ENCODE data around the gene IL17RA.

IL17RA gene

GRCh38 chr22:17097062-17097461 lies 12.3 kb downstream of the IL17RA start:
- no CpG with 5 or more reads among the region's 6 CpGs for WGBS (ENCODE audit: insufficient coverage, insufficient read length)
- H3K4me3 ChIP-seq (ENCODE audit: low read length): no peak overlapping the region
- H3K36me3 ChIP-seq (ENCODE audit: control insufficient read depth, insufficient read depth, low read length): no peaks in the 10 kb centered on the region
- H3K9me3 ChIP-seq (ENCODE audit: control insufficient read depth, insufficient read depth, low read length): no peaks in the 10 kb centered on the region
- no peak overlapping the region for H3K27ac ChIP-seq (ENCODE audit: low read length)
- DNase-seq (ENCODE audit: low read depth, low spot score): no peak
- no peaks in the 10 kb centered on the region for H3K27me3 ChIP-seq (ENCODE audit: control insufficient read depth, insufficient read depth, low read length)
- H3K4me1 ChIP-seq (ENCODE audit: control insufficient read depth, insufficient read depth, low read length): no peaks in the 10 kb centered on the region

DNA sequence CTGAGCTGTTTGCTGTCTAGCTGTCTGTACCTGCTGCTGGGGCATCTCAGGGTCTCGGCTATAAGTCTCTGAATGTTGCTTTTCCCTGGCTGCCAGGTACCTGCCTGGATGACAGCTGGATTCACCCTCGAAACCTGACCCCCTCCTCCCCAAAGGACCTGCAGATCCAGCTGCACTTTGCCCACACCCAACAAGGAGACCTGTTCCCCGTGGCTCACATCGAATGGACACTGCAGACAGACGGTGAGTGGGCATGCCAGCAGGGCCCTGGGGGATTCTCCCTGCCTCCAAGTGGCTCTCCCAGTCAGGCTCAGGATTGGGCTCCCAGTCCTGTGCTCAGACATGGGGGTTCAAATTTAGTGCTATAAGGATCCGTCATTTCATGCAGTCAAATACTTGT lies 12.9 kb downstream of the IL17RA start:
- Histone ChIP-seq H3K4me3 (ENCODE audit: low read length) (no peak overlapping the region), H3K27ac (ENCODE audit: low read length) (no peak overlapping the region), H3K27me3 (ENCODE audit: control insufficient read depth, insufficient read depth, low read length) (no peaks in the 10 kb centered on the region), H3K4me1 (ENCODE audit: control insufficient read depth, insufficient read depth, low read length) (no peaks in the 10 kb centered on the region), H3K36me3 (ENCODE audit: control insufficient read depth, insufficient read depth, low read length) (no peaks in the 10 kb centered on the region), H3K9me3 (ENCODE audit: control insufficient read depth, insufficient read depth, low read length) (no peaks in the 10 kb centered on the region)
- no peak for DNase-seq (ENCODE audit: low read depth, low spot score)
- WGBS (ENCODE audit: insufficient coverage, insufficient read length): no CpG with 5 or more reads among the region's 6 CpGs

GRCh38 chr22:17098379-17098819 lies 13.6 kb downstream of the IL17RA start:
- WGBS (ENCODE audit: insufficient coverage, insufficient read length): no CpG with 5 or more reads among the region's 7 CpGs
- Histone ChIP-seq H3K4me1 (ENCODE audit: control insufficient read depth, insufficient read depth, low read length) (no peaks in the 10 kb centered on the region), H3K27ac (ENCODE audit: low read length) (no peak overlapping the region), H3K4me3 (ENCODE audit: low read length) (no peak overlapping the region), H3K36me3 (ENCODE audit: control insufficient read depth, insufficient read depth, low read length) (no peaks in the 10 kb centered on the region), H3K27me3 (ENCODE audit: control insufficient read depth, insufficient read depth, low read length) (no peaks in the 10 kb centered on the region), H3K9me3 (ENCODE audit: control insufficient read depth, insufficient read depth, low read length) (no peaks in the 10 kb centered on the region)
- DNase-seq (ENCODE audit: low read depth, low spot score): no peak

- no peaks in the 10 kb centered on the region; the same call in 1 of the 2 replicates for H3K4me1 ChIP-seq (ENCODE audit: control insufficient read depth, insufficient read depth, low read length)
- H3K27me3 ChIP-seq (ENCODE audit: control insufficient read depth, insufficient read depth, low read length): no peaks in the 10 kb centered on the region
- DNase-seq (ENCODE audit: low read depth, low spot score): no peak
- H3K9me3 ChIP-seq (ENCODE audit: control insufficient read depth, insufficient read depth, low read length): no peaks in the 10 kb centered on the region
- no peak overlapping the region for H3K4me3 ChIP-seq (ENCODE audit: low read length)
- H3K36me3 ChIP-seq (ENCODE audit: control insufficient read depth, insufficient read depth, low read length): no peaks in the 10 kb centered on the region
- no peak overlapping the region for H3K27ac ChIP-seq (ENCODE audit: low read length)
- WGBS (ENCODE audit: insufficient coverage, insufficient read length): no CpG with 5 or more reads among the region's 6 CpGs
Observed at GRCh38 chr22:17100621-17101020, 15.8 kb downstream of the IL17RA start.

- no peak overlapping the region for H3K4me3 ChIP-seq (ENCODE audit: low read length)
- no peaks in the 10 kb centered on the region; the same call in 1 of the 2 replicates for H3K4me1 ChIP-seq (ENCODE audit: control insufficient read depth, insufficient read depth, low read length)
- no peak for DNase-seq (ENCODE audit: low read depth, low spot score)
- H3K9me3 ChIP-seq (ENCODE audit: control insufficient read depth, insufficient read depth, low read length): no peaks in the 10 kb centered on the region
- H3K27me3 ChIP-seq (ENCODE audit: control insufficient read depth, insufficient read depth, low read length): no peaks in the 10 kb centered on the region
- no peaks in the 10 kb centered on the region for H3K36me3 ChIP-seq (ENCODE audit: control insufficient read depth, insufficient read depth, low read length)
- H3K27ac ChIP-seq (ENCODE audit: low read length): no peak overlapping the region
- WGBS (ENCODE audit: insufficient coverage, insufficient read length): no CpG with 5 or more reads among the region's 14 CpGs
Observed at GRCh38 chr22:17101475-17102296, 16.9 kb downstream of the IL17RA start.

DNA sequence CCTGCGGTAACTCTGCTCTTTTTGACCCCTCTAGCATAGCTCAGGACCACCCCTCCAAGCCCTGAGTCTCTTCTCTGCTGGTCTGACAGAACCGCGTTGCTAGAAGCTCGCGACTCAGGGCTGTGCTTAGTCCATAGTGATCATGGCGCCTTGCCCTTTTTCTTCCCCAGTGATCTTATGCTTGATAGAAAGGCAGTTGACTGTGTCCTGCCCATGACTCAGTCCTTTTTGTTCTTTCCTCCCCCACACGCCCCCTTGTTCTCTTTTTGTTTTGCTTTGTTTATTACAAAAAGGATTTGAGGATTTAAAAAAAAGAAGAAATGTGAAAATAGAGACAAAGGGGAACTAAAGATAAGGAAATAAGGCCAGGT lies 17.5 kb downstream of the IL17RA start:
- Histone ChIP-seq H3K27me3 (ENCODE audit: control insufficient read depth, insufficient read depth, low read length) (no peaks in the 10 kb centered on the region), H3K9me3 (ENCODE audit: control insufficient read depth, insufficient read depth, low read length) (no peaks in the 10 kb centered on the region), H3K27ac (ENCODE audit: low read length) (no peak overlapping the region), H3K4me1 (ENCODE audit: control insufficient read depth, insufficient read depth, low read length) (no peaks in the 10 kb centered on the region; the same call in 1 of the 2 replicates), H3K36me3 (ENCODE audit: control insufficient read depth, insufficient read depth, low read length) (no peaks in the 10 kb centered on the region), H3K4me3 (ENCODE audit: low read length) (no peak overlapping the region)
- no CpG with 5 or more reads among the region's 7 CpGs for WGBS (ENCODE audit: insufficient coverage, insufficient read length)
- DNase-seq (ENCODE audit: low read depth, low spot score): no peak

GRCh38 chr22:17103351-17103750 lies 18.6 kb downstream of the IL17RA start:
- Histone ChIP-seq H3K4me3 (ENCODE audit: low read length) (no peak overlapping the region), H3K4me1 (ENCODE audit: control insufficient read depth, insufficient read depth, low read length) (no peaks in the 10 kb centered on the region; the same call in 1 of the 2 replicates), H3K9me3 (ENCODE audit: control insufficient read depth, insufficient read depth, low read length) (no peaks in the 10 kb centered on the region), H3K27me3 (ENCODE audit: control insufficient read depth, insufficient read depth, low read length) (no peaks in the 10 kb centered on the region), H3K36me3 (ENCODE audit: control insufficient read depth, insufficient read depth, low read length) (no peaks in the 10 kb centered on the region; the same call in 1 of the 2 replicates), H3K27ac (ENCODE audit: low read length) (no peak overlapping the region)
- WGBS (ENCODE audit: insufficient coverage, insufficient read length): no CpG with 5 or more reads among the region's 9 CpGs
- DNase-seq (ENCODE audit: low read depth, low spot score): no peak

GRCh38 chr22:17104336-17104935 lies 19.6 kb downstream of the IL17RA start:
- H3K9me3 ChIP-seq (ENCODE audit: control insufficient read depth, insufficient read depth, low read length): no peaks in the 10 kb centered on the region
- no peaks in the 10 kb centered on the region; the same call in 1 of the 2 replicates for H3K4me1 ChIP-seq (ENCODE audit: control insufficient read depth, insufficient read depth, low read length)
- no CpG with 5 or more reads among the region's 14 CpGs for WGBS (ENCODE audit: insufficient coverage, insufficient read length)
- H3K27ac ChIP-seq (ENCODE audit: low read length): no peak overlapping the region
- H3K27me3 ChIP-seq (ENCODE audit: control insufficient read depth, insufficient read depth, low read length): no peaks in the 10 kb centered on the region
- H3K4me3 ChIP-seq (ENCODE audit: low read length): no peak overlapping the region
- no peaks in the 10 kb centered on the region; the same call in 1 of the 2 replicates for H3K36me3 ChIP-seq (ENCODE audit: control insufficient read depth, insufficient read depth, low read length)
- no peak for DNase-seq (ENCODE audit: low read depth, low spot score)

DNA sequence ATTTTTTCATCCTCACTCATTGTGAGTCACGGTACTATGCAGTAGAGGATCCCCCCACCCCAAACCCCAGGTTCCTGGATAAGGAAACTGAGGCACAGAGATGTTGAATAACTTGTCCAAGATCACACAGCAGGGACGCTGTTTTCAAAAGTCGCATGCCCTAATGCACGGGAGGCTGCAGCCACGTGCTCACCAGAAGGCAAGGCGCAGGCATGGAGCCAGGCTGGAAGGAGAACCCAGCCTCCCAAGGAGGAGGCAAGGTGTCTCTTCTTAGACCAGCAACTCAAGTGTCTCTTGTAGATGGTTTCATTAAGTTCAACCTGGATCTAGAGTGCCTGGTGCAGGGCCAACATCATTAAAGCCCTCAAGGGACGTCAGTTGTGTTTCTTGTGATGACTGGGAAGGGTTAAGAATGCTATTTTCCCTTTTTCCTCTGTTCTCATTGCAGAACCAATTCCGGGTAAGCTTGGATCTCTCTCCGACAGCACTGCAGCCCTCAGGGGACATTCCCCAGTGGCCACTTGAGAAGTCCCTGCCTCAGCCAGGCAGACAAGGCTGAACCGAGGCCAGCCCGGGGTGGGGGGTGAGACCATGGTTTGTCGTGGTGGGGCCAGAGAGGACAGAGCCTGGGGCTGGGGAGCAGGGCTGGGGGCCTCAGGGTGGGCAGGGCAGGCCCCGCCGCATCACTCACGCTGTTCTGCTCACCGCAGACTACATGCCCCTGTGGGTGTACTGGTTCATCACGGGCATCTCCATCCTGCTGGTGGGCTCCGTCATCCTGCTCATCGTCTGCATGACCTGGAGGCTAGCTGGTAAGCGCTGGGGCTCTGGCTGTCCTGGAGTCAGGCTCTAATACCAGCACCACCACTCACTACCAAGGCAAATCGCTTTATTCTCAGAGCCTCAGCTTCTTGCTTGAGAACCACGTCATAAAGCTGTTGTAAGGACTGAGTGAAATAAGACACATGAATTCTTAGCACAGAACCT lies 20.6 kb downstream of the IL17RA start:
- H3K27me3 ChIP-seq (ENCODE audit: control insufficient read depth, insufficient read depth, low read length): no peaks in the 10 kb centered on the region
- H3K36me3 ChIP-seq (ENCODE audit: control insufficient read depth, insufficient read depth, low read length): no peaks in the 10 kb centered on the region; the same call in 1 of the 2 replicates
- H3K4me3 ChIP-seq (ENCODE audit: low read length): no peak overlapping the region
- no peaks in the 10 kb centered on the region for H3K9me3 ChIP-seq (ENCODE audit: control insufficient read depth, insufficient read depth, low read length)
- H3K27ac ChIP-seq (ENCODE audit: low read length): no peak overlapping the region
- WGBS (ENCODE audit: insufficient coverage, insufficient read length): no CpG with 5 or more reads among the region's 22 CpGs
- DNase-seq (ENCODE audit: low read depth, low spot score): no peak
- no peaks in the 10 kb centered on the region; the same call in 1 of the 2 replicates for H3K4me1 ChIP-seq (ENCODE audit: control insufficient read depth, insufficient read depth, low read length)
